Prostate gland (tissue), 2 donors: Measurements from ENCODE around the gene SERBP1. TPM values are rescaled to one million over a fixed set of nuclear protein-coding genes. Genes with fewer than 3 reads are reported as not detected.
"Not testable (repeated sequence)": the region's sequence is repeated elsewhere in the genome, so short reads cannot be mapped to it uniquely, and the experiment has no call there.

Experiments
- DNase-seq: peaks from one replicate; pipeline ENCODE4 v3.0.0-alpha.2; 2019; ENCODE audit warnings: low spot score
- H3K27ac ChIP-seq, 2 donors: fragments of 200-600 bp; sonication (generic); 2 replicates each; pipeline ENCODE4 v1.5.1; 2017 to 2019
- H3K27me3 ChIP-seq: fragments of 200-600 bp; sonication (generic); replicated peaks from 2 replicates; pipeline ENCODE4 v1.5.1; 2019; ENCODE audit not compliant: insufficient read depth
- H3K36me3 ChIP-seq, 2 donors: fragments of 200-600 bp; sonication (generic); 1 replicate in 1 of 2; 2 replicates in 1 of 2; pipeline versions ENCODE4 v1.5.1 to v1.8.1; 2017 to 2019
- H3K4me1 ChIP-seq: fragments of 200-600 bp; sonication (generic); replicated peaks from 2 replicates; pipeline ENCODE4 v1.5.1; 2019
- H3K4me3 ChIP-seq, 2 donors: fragments of 200-600 bp; sonication (generic); 2 replicates each; pipeline ENCODE4 v1.5.1; 2017 to 2019
- H3K9me3 ChIP-seq: fragments of 200-600 bp; sonication (generic); 2 replicates; pipeline ENCODE4 v1.5.1; 2017
- CTCF ChIP-seq, 4 experiments: fragments of 200-600 bp in 2 of 4; fragments of 450-650 bp in 2 of 4; sonication (generic) in 2 of 4; IDR thresholded peaks; 1 replicate in 3 of 4; 2 replicates in 1 of 4; pipeline ENCODE4 v1.5.1; 2016 to 2019; ENCODE audit warnings: antibody characterized with exemption in 4 of 4, mild to moderate bottlenecking in 2 of 4, moderate library complexity in 2 of 4
- POLR2A ChIP-seq: fragments of 450-650 bp; IDR thresholded peaks from one replicate; pipeline ENCODE4 v1.6.1; 2016; ENCODE audit warnings: antibody characterized with exemption, mild to moderate bottlenecking
- POLR2AphosphoS5 ChIP-seq: sonication (generic); formaldehyde crosslinking; IDR thresholded peaks from one replicate; pipeline ENCODE4 v1.6.1; 2017; ENCODE audit warnings: antibody characterized with exemption
- WGBS: methylation state at CpG from one replicate; pipeline ENCODE4 v1.1.5; 2018; 5-methylcytosine and 5-hydroxymethylcytosine counted together
- intact Hi-C: fragments of 100-400 bp; cut with DNase I; formaldehyde crosslinking; loops from one replicate; pipeline ENCODE4 v1.14.2; 2022
- total RNA-seq, 2 donors: library from RNA; depleted of rRNA; stranded (reverse); fragments of >200 nt; gene quantifications; one replicate each; pipeline ENCODE4 v1.1.0, GENCODE V29; 2016

Gene SERBP1
- total RNA-seq, 2 donors from 2014 or later, result 155 to 169 TPM

- no peak overlapping the region for H3K27ac ChIP-seq
- no peak for DNase-seq
- no peak overlapping the region for H3K4me3 ChIP-seq
- TF ChIP-seq POLR2AphosphoS5 (no peak), CTCF (IDR thresholded peaks at IDR 0.05) (no peak), POLR2A (no peak)
- no peaks in the 10 kb centered on the region for H3K9me3 ChIP-seq
- no peaks in the 10 kb centered on the region for H3K36me3 ChIP-seq
- no peaks in the 10 kb centered on the region for H3K27me3 ChIP-seq
- no peaks in the 10 kb centered on the region for H3K4me1 ChIP-seq
- intact Hi-C loops, result no loop called here
- WGBS, result 31% methylated on average over 1 of the region's 1 CpG
These were observed 27.0 kb upstream of the SERBP1 start for GRCh38 chr1:67457247-67457646.

GRCh38 chr1:67451815-67452214, 21.6 kb upstream of the SERBP1 start:
- TF ChIP-seq POLR2AphosphoS5, result no peak
- no peak for TF ChIP-seq POLR2A
- no peak for TF ChIP-seq CTCF (IDR thresholded peaks at IDR 0.05)
- intact Hi-C loops, result no loop called here
- Histone ChIP-seq H3K4me1 (no peaks in the 10 kb centered on the region), H3K4me3 (no peak overlapping the region), H3K36me3 (no peaks in the 10 kb centered on the region), H3K27me3 (no peaks in the 10 kb centered on the region), H3K27ac (no peak overlapping the region), H3K9me3 (no peaks in the 10 kb centered on the region)
- WGBS, result 87% methylated on average over 2 of the region's 2 CpGs
- DNase-seq, result no peak

- no peaks in the 10 kb centered on the region for H3K4me1 ChIP-seq
- H3K27me3 ChIP-seq, result no peaks in the 10 kb centered on the region
- no peaks in the 10 kb centered on the region for H3K36me3 ChIP-seq
- no peaks in the 10 kb centered on the region for H3K9me3 ChIP-seq
- intact Hi-C loops, result no loop called here
- H3K27ac ChIP-seq, result no peak overlapping the region
- TF ChIP-seq POLR2A, result no peak
- no peak for TF ChIP-seq CTCF (IDR thresholded peaks at IDR 0.05)
- no peak for TF ChIP-seq POLR2AphosphoS5
- 54% methylated on average over 2 of the region's 2 CpGs for WGBS
- DNase-seq, result no peak
- no peak overlapping the region for H3K4me3 ChIP-seq
These were observed 21.2 kb upstream of the SERBP1 start for GRCh38 chr1:67451356-67451755.

GRCh38 chr1:67446893-67447292, 16.7 kb upstream of the SERBP1 start:
- Histone ChIP-seq H3K27me3 (no peaks in the 10 kb centered on the region), H3K9me3 (no peaks in the 10 kb centered on the region), H3K36me3 (no peaks in the 10 kb centered on the region), H3K4me3 (no peak overlapping the region), H3K4me1 (no peaks in the 10 kb centered on the region), H3K27ac (no peak overlapping the region)
- intact Hi-C loops, result no loop called here
- 41% methylated on average over 1 of the region's 1 CpG for WGBS
- DNase-seq, result no peak
- TF ChIP-seq CTCF (IDR thresholded peaks at IDR 0.05) (no peak), POLR2A (no peak), POLR2AphosphoS5 (no peak)

GRCh38 chr1:67446014-67446413, 15.8 kb upstream of the SERBP1 start:
- H3K4me1 ChIP-seq, H3K9me3 ChIP-seq, H3K27ac ChIP-seq, intact Hi-C loops, H3K4me3 ChIP-seq, DNase-seq, H3K36me3 ChIP-seq, H3K27me3 ChIP-seq: not testable (repeated sequence)
- 80% methylated on average over 5 of the region's 5 CpGs for WGBS
